Measurements from ENCODE around the gene RTP3.
"Not testable (repeated sequence)": the region's sequence is repeated elsewhere in the genome, so short reads cannot be mapped to it uniquely, and the experiment has no call there.

The RTP3 gene

DNA sequence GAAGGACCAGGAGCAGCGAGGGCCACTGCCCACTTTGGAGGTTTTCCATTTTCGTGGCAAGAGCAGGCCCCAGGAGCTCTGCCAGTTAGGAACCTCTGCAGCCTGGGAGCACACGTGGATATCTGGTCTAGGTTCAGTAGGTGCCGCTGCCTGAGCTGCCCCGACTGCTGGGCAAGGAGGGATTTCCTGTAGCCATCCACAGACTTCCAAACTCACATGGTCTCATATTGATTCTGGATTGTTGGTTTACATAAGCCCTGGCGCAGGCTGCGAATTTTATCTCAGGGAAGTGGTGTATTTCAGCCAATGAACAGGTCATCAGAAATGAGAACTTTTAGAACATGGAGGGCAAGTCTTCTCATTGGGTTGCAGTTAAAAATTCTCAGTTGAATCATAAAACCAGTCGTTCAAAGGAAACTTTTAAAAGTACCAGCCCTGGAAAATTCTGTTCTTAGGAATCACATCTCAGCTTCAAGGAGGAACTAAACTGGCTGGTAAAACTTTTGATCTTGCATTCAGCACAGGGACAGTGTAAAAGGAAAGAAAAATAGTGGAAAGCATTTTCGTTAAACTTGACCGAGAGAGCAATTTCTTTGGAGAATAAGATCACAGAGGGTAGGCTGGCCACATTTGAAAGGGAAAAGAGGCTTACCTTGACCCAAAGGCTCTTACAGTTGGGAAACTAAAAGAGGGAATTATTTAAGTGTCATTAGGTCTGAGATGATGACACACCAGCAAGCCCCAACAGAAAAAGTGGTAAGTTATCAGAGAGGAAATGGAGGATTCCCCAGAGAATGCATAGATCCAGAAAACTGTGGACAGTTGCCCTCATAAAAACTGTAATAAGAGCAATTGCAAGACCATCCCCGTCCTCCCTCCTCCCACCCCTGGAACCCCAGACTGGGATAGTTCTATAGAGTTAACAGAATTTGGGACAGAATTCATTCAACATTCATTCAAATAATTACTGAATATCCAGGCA, 6.4 kb upstream of the RTP3 start:
- DNase-seq: no peak

DNA sequence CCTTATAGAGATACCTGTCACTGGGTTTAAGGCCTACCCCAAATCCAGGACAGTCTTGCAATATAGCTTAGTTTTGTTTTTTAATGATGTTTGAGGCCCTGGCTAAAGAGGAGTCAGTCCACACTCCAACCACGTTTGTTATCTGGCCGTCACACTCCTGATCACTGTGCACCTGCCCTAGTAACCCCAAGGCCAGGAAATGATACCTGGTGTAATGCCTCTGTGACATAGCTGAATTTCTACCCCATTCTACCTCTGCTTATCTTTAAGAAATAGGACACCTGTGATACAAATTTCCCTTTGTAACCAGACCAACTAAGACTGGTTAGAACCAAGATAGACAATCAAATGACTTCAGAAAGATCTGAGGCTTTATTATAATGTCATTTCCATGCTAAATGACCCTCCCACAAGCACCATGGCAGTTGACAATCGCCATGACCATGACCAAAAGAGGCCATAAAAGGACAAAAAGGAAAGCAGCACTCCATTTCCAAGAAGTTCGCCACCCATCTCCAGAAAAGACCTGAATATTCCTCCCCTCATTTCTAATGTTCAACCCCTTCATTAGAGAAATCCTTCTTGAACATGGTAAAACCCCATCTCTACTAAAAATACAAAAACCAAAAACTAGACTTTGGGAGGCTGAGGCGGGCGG, 4.8 kb upstream of the RTP3 start:
- DNase-seq: no peak

GRCh38 chr3:46494491-46494890, 3.3 kb upstream of the RTP3 start:
- DNase-seq: not testable (repeated sequence)

DNA sequence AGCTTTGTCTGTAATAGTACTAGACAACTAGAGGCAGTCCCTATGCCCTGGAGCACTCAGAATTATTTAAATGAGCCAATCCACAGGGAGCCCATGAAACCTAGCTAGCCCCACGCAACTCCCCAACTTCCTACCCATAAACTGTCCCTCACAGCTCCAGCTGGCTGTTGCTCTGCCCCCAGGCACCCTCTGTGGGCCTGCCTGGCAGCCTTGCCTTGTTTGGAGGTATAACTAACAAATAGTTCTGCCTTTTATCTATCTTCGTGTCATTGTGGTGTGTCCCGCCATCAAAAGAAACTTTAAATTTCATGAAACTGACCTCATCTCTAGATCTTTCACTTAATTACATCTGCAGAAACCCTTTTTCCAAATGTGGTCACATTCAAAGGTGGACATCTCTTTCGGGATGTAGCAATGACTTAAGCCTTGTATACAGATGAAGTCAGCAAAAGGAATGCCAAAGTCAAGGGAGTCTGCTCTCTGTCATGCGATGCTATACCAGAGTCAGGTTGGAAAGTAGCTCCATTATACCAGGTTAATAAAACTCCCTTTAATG, 1.8 kb upstream of the RTP3 start:
- DNase-seq: no peak

DNA sequence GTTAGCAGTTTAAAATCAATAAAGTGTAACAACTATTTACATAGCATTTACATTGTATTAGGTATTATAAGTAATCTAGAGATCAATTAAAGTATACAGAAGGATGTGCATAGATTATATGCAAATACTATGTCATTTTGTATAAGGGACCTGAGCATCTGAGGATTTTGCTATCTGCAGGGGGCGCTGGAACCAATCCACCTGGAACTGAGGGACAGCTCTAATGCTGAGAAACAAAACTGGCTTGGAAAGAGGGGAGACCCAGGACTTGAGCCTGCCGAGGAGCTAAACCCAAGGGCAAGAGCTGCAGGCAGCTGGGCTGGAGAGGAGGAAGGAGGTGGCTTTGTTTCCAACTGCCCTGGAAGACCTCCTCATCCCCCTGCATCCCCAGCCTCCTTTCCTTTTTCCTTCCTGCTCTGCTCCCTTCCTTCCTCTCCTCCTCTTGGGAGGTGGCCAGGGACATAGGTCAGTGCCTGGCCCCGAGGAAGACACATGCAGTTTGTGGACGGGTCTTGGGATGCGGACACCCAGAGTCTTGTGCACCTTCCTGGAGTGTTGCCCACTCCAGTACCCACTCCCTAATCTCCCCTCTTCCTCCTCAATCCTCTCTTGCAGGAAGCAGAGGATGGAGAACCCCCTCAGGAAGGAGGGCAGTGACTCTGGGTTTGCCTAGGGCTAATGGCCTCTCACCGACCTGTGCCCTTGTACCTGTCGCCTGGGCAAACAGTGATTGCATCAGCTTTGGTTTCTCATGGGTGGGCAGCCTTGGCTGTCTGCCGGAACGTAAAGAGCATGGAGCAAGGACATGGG, 825 bp upstream of the RTP3 start:
- no peak for DNase-seq

DNA sequence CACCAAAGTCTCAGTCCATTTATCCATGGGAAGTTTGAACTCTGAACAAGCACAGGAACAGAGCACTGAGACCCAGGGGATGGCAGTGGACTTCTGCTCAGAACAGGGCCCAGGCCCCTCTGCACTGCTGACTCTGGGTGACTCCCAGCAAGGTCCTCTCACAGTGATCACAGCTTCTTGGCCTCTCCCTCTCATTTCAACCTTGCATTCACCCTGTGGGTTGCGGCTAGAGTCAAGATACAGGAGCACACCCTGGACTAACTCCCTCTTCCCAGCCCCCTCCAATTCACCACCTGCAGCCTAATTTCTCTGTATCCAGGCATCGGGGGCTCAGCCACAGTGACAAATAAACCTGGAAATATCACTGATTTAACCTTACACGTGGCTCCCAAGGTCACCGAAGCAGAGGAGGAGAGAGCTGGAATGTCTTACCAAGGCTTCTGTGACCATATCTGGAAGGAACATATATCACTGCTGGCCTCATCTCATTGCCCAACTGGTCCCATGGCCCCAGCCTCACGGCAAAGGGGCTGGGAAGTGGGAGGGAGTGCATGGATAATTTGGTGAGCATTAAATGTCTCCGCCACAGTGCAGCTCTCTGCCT, 1.2 kb downstream of the RTP3 start:
- no peak for DNase-seq

GRCh38 chr3:46500656-46501635, 3.2 kb downstream of the RTP3 start:
- DNase-seq: no peak

DNA sequence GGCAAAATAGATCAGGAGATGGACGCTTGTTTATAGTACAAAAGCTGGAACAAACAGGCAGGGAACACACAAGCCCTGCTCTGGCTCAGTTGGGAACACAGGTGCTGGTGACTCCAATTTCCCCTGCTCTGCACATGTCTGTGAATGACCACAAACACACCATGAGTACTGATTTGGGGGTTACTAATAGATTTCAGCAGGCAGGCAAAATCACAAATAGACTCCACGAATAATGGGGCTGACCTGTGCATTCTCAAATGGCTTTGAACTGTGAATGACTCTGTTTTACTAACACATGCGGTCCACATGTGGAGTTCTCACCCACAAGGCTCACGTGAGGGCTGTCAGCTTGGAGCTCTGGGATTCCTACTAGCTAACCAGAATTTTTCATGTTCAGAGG, 3.9 kb downstream of the RTP3 start:
- no peak for DNase-seq

GRCh38 chr3:46503200-46503874, 5.6 kb downstream of the RTP3 start:
- no peak for DNase-seq

DNA sequence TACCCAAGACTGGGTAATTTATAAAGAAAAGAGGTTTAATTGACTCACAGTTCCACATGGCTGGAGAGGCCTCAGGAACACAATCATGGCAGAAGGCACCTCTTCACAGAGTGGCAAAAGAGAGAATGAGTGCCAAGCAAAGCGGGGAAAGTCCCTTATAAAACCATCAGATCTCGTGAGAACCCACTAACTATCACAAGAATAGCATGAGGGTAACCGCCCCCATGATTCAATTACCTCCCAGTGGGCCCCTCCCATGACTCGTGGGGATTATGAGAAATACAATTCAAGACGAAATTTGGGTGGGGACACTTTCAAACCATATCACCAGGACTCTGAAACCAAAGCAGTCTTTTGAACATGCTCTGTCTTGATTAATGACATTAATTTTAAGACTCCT, 7.0 kb downstream of the RTP3 start:
- DNase-seq: no peak

DNA sequence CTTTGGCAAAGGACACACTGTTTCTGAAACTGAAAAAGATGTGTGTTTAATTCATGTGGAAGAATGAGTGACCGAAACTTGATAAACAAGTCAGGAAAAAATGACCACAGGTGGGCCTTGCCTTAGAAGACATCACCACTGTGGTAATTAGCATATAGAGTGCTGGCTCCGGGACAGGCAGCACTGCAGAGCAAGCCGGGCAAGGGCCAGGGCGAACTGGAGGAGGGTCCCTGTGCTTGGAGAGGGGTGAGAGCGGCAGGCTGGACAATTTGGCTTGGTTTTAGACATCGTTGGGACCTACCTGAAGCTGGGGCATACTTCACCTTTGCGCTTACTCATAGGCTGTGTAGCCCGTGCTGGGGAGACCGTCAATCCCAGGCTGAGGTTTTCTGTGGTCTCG, 8.2 kb downstream of the RTP3 start:
- DNase-seq: no peak

DNA sequence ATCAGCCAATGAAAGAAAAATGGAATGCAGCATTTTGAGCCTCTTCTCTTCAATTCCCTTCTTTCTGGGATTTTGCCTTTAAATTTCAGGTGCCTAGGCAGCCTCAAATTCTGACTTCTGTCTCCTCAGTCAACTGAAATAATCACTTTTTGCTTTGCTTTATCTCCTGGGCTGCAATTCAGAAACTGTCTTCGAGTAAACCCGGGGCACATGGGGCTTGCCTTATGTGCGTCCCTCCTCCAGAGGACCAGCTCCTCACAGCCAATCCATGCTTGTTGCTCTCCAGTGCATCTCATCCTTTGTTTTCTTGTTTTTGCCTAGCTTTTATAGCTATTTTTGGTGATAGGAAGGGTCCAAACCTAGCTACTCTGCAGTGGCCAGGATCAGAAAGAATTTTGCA, 8.8 kb downstream of the RTP3 start:
- DNase-seq: no peak

DNA sequence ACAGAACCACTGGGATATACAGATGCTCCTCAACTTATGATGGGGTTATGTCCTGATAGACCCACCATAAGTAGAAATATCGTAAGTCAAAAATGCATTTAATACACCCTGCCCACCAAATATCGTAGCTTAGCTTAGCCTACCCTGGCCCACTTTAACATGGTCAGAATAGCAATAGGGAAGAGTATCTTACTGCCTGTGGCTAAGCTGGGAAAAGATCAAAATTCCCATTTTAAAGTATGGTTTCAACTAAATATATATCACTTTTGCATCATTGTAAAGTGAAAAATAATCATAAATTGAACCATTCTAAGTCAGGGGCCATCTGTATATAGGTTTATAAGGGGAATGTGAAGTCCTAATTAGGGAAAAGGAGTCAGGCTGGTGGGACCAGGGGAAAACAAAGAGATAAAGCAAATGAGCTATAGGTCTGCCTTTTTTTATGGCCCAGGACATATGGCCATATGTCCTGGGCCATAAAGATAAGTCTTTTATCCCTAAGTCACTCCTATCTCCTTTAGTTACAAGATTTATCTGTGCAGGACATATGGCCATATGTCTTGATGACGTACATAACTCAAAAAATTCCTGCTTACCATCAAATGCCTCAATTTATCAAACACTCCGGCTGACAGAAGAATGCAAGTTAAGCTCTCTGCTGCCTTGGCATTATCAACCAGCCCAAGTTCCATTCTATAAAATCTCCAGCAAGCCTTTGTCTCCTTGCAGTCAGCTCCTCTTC, 11.2 kb downstream of the RTP3 start:
- no peak for DNase-seq

GRCh38 chr3:46509661-46510187, 11.9 kb downstream of the RTP3 start:
- DNase-seq: no peak

DNA sequence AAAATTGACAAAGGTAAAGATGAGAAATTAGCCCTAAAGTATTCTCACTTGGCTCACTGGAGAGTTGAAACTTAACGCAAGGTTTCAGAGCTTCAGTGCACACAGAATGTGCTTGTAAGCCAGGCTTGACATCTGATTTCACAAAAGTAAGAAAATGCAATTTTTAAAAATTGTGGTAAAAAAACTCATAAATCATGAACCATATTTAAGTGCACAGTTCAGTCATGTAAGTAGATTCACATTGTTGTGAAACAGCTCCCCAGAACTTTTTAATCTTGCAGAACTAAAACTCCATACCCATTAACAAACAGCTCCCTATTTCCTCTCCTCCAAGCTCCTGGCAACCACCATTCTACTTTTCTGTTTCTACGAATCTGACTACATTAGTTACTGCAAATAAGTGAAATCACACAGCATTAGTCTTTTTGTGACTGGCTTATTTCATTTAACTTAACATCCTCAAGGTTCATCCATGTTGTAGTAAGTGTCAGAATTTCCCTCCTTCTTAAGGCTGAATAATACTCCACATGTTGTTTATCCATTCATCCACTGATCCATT, 14.5 kb downstream of the RTP3 start:
- no peak for DNase-seq

GRCh38 chr3:46516521-46516920, 18.7 kb downstream of the RTP3 start:
- DNase-seq: no peak

- no peak for DNase-seq
These were observed 19.4 kb downstream of the RTP3 start for GRCh38 chr3:46517016-46517783.

- DNase-seq: no peak
These were observed 20.0 kb downstream of the RTP3 start for GRCh38 chr3:46517784-46518181.

DNA sequence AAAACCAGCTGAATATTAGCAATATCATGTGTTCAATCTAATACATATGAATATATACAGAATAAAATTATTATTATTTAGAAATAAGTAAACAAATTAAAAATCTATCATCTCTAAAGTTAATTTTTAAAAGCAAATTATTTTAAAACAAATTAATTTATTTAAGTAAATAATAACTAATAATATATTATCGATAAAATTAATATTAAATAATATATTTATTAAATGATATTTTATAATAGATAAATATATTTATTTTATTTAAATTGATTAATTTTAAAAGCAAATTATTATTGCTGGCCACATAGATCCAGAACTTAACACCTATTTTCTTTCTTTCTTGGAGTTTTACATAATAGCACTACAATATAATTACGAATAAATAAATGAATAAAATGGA, 22.2 kb downstream of the RTP3 start:
- no peak for DNase-seq

Data from NCI-H1694 treated with DMSO at 0.1 percent for 48 hours (cell line).